Karpas-422 (cell line): Measurements from ENCODE around the gene PPP5C. TPM values are rescaled to one million over a fixed set of nuclear protein-coding genes. Genes with fewer than 3 reads are reported as not detected.

Experiments
- DNase-seq: peaks from one replicate; pipeline ENCODE4 v3.0.0-alpha.2; 2015
- H2AFZ ChIP-seq: fragments of 200-600 bp; sonication (generic); 2 replicates; pipeline ENCODE4 v1.6.1; 2014; ENCODE audit warnings: antibody characterized with exemption, low read length, mixed read lengths
- H3K27ac ChIP-seq: fragments of 200-600 bp; sonication (generic); 2 replicates; pipeline ENCODE4 v1.5.1; 2014; ENCODE audit warnings: mild to moderate bottlenecking, low read length, moderate library complexity
- H3K27me3 ChIP-seq: fragments of 200-600 bp; sonication (generic); 2 replicates; pipeline ENCODE4 v1.6.1; 2014; ENCODE audit warnings: low read length, mixed read lengths
- H3K36me3 ChIP-seq: fragments of 200-600 bp; sonication (generic); 2 replicates; pipeline ENCODE4 v1.6.1; 2014; ENCODE audit warnings: low read length, mixed read lengths; ENCODE audit not compliant: insufficient read depth
- H3K4me1 ChIP-seq: fragments of 200-600 bp; sonication (generic); 2 replicates; pipeline ENCODE4 v1.6.1; 2014; ENCODE audit warnings: mild to moderate bottlenecking, low read length, mixed read lengths
- H3K4me2 ChIP-seq: fragments of 200-600 bp; sonication (generic); 2 replicates; pipeline ENCODE4 v1.6.1; 2014; ENCODE audit warnings: low read length, low read depth, mild to moderate bottlenecking; ENCODE audit not compliant: poor library complexity, severe bottlenecking
- H3K4me3 ChIP-seq: fragments of 200-600 bp; sonication (generic); 2 replicates; pipeline ENCODE4 v1.5.1; 2014; ENCODE audit warnings: mild to moderate bottlenecking, antibody characterized with exemption, low read length, mixed read lengths
- H3K79me2 ChIP-seq: fragments of 200-600 bp; sonication (generic); 2 replicates; pipeline ENCODE4 v1.6.1; 2014; ENCODE audit warnings: mild to moderate bottlenecking, low read length, mixed read lengths
- H3K9ac ChIP-seq: fragments of 200-600 bp; sonication (generic); 2 replicates; pipeline ENCODE4 v1.6.0; 2014; ENCODE audit warnings: low read length
- H3K9me2 ChIP-seq: fragments of 200-600 bp; sonication (generic), shearing (Covaris generic); replicated peaks from 2 replicates; pipeline ENCODE4 v1.6.0; 2014; ENCODE audit warnings: mild to moderate bottlenecking, low read length, moderate library complexity; ENCODE audit not compliant: insufficient read depth
- H3K9me3 ChIP-seq: fragments of 300-700, 200-600 bp; sonication (generic); 2 replicates; pipeline ENCODE4 v1.6.1; 2014; ENCODE audit warnings: low read length, mixed read lengths
- H4K20me1 ChIP-seq: fragments of 200-600 bp; sonication (generic); 2 replicates; pipeline ENCODE4 v1.6.1; 2014; ENCODE audit warnings: mild to moderate bottlenecking, antibody characterized with exemption, low read length, low read depth; ENCODE audit not compliant: insufficient read depth
- total RNA-seq: library from RNA; depleted of rRNA; stranded (reverse); fragments of >200 nt; shearing (Covaris generic); gene quantifications from 2 replicates; pipeline ENCODE4 v1.2.3, GENCODE V29; 2014; ENCODE audit warnings: low replicate concordance

Gene PPP5C
- total RNA-seq, 1 experiment from 2014 or later: 31.1 TPM

- H3K4me1 ChIP-seq: peaks cover 47% of the 10 kb centered on the region
- H3K79me2 ChIP-seq: peaks cover 77% of the 10 kb centered on the region
- H3K4me2 ChIP-seq: peak overlapping the region; percentile 79
- H3K36me3 ChIP-seq: peaks cover 16% of the 10 kb centered on the region
- H3K9ac ChIP-seq: peak overlapping the region; percentile 61
- no peak overlapping the region for H2AFZ ChIP-seq
- H4K20me1 ChIP-seq: peaks cover 22% of the 10 kb centered on the region
- no peaks in the 10 kb centered on the region for H3K9me3 ChIP-seq
- no peaks in the 10 kb centered on the region for H3K27me3 ChIP-seq
- H3K27ac ChIP-seq: peak overlapping the region; percentile 43
- DNase-seq: no peak
- no peaks in the 10 kb centered on the region for H3K9me2 ChIP-seq
- H3K4me3 ChIP-seq: peak overlapping the region; percentile 99; the same call in 1 of the 2 replicates
Observed at GRCh38 chr19:46350758-46351159, 3.9 kb downstream of the PPP5C start.

GRCh38 chr19:46351241-46352041, 4.6 kb downstream of the PPP5C start:
- Histone ChIP-seq H4K20me1 (peaks cover 22% of the 10 kb centered on the region), H3K27ac (peak overlapping the region; percentile 43; the same call in 1 of the 2 replicates), H3K4me3 (no peak overlapping the region; the same call in 1 of the 2 replicates), H3K9me3 (no peaks in the 10 kb centered on the region), H3K36me3 (peaks cover 18% of the 10 kb centered on the region), H3K9ac (peak overlapping the region; percentile 61; the same call in 1 of the 2 replicates), H3K79me2 (peaks cover 84% of the 10 kb centered on the region), H2AFZ (no peak overlapping the region), H3K4me1 (peaks cover 44% of the 10 kb centered on the region), H3K9me2 (no peaks in the 10 kb centered on the region), H3K27me3 (no peaks in the 10 kb centered on the region), H3K4me2 (peak overlapping the region; percentile 79)
- DNase-seq: no peak

GRCh38 chr19:46353730-46354528, 7.0 kb downstream of the PPP5C start:
- DNase-seq: no peak
- Histone ChIP-seq H3K4me2 (no peak overlapping the region), H3K27me3 (no peaks in the 10 kb centered on the region), H3K9me2 (no peaks in the 10 kb centered on the region), H3K27ac (no peak overlapping the region), H3K79me2 (peaks cover 89% of the 10 kb centered on the region), H3K9me3 (no peaks in the 10 kb centered on the region), H3K9ac (no peak overlapping the region), H4K20me1 (peaks cover 24% of the 10 kb centered on the region), H3K36me3 (peaks cover 25% of the 10 kb centered on the region), H2AFZ (no peak overlapping the region), H3K4me1 (peaks cover 28% of the 10 kb centered on the region), H3K4me3 (no peak overlapping the region)

GRCh38 chr19:46355234-46356148, 8.6 kb downstream of the PPP5C start:
- Histone ChIP-seq H3K4me3 (no peak overlapping the region), H3K27me3 (no peaks in the 10 kb centered on the region), H3K79me2 (peaks cover 89% of the 10 kb centered on the region), H3K9ac (no peak overlapping the region), H3K4me2 (no peak overlapping the region), H3K36me3 (peaks cover 28% of the 10 kb centered on the region), H4K20me1 (peaks cover 17% of the 10 kb centered on the region; the same call in 1 of the 2 replicates), H3K4me1 (peaks cover 12% of the 10 kb centered on the region), H3K27ac (no peak overlapping the region), H2AFZ (no peak overlapping the region), H3K9me2 (no peaks in the 10 kb centered on the region), H3K9me3 (no peaks in the 10 kb centered on the region)
- DNase-seq: no peak

- Histone ChIP-seq H3K36me3 (peaks cover 30% of the 10 kb centered on the region), H3K79me2 (peaks cover 87% of the 10 kb centered on the region), H3K9ac (no peak overlapping the region), H2AFZ (no peak overlapping the region), H3K27ac (no peak overlapping the region), H3K27me3 (no peaks in the 10 kb centered on the region), H3K9me3 (no peaks in the 10 kb centered on the region), H3K4me3 (no peak overlapping the region), H4K20me1 (peaks cover 17% of the 10 kb centered on the region; the same call in 1 of the 2 replicates), H3K4me2 (no peak overlapping the region), H3K9me2 (no peaks in the 10 kb centered on the region), H3K4me1 (peaks cover 3% of the 10 kb centered on the region)
- no peak for DNase-seq
Observed at GRCh38 chr19:46356149-46357055, 9.5 kb downstream of the PPP5C start.

- Histone ChIP-seq H3K4me3 (no peak overlapping the region), H4K20me1 (peaks cover 13% of the 10 kb centered on the region; the same call in 1 of the 2 replicates), H3K36me3 (peaks cover 31% of the 10 kb centered on the region; the same call in 1 of the 2 replicates), H3K27ac (no peak overlapping the region), H3K4me1 (no peaks in the 10 kb centered on the region; the same call in 1 of the 2 replicates), H3K9ac (no peak overlapping the region), H3K9me2 (no peaks in the 10 kb centered on the region), H3K4me2 (no peak overlapping the region), H3K79me2 (peaks cover 81% of the 10 kb centered on the region), H3K27me3 (no peaks in the 10 kb centered on the region), H2AFZ (no peak overlapping the region), H3K9me3 (no peaks in the 10 kb centered on the region)
- DNase-seq: no peak
Observed at GRCh38 chr19:46357846-46358583, 11.1 kb downstream of the PPP5C start.
